ENCODE results near the gene GCLM. TPM values are rescaled to one million over a fixed set of nuclear protein-coding genes. Genes with fewer than 3 reads are reported as not detected.
"Not testable (repeated sequence)": the region's sequence is repeated elsewhere in the genome, so short reads cannot be mapped to it uniquely, and the experiment has no call there.

GCLM gene
- total and polyA plus RNA-seq, 2 donors (not counting 3 experiments of a cell fraction or from before 2014, with no cell fraction given) = 12.3 to 55.9 TPM

DNA sequence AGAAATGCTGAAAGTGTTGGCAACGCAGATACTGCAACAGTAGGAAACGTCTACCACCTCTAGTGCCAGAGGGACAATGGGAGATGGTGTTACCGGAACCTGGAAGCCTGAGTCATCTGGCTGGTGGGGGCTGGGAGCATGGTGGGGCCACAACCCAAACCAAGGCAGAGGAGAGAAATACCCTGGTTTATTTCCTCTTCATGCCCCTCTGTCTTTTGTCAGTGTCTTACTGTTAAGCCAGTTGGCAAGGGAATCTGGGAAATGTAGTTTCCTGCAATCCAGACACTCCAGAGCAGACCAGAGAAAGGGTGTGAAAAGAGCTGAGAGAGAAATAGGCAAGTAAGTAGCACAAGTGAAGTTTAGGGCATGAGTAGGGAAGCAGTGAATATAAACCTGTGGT, 45.1 kb downstream of the GCLM start:
- Histone ChIP-seq H3K4me3 (replicated peaks in 1 of 3; ENCODE audit: insufficient read depth in 1 of 3, low read depth in 1 of 3, low read length in 3 of 3) (no peak overlapping the region), H3K79me2 (ENCODE audit: control insufficient read depth, insufficient read depth, low read length) (no peaks in the 10 kb centered on the region), H3K27ac (ENCODE audit: insufficient read depth, low read depth, low read length) (no peak overlapping the region), H2AFZ (ENCODE audit: low read depth, low read length) (no peak overlapping the region), H3K36me3 (ENCODE audit: control insufficient read depth in 2 of 2, extremely low read depth in 1 of 2, insufficient read depth in 2 of 2, low read length in 2 of 2) (peaks cover 2 to 3% of the 10 kb centered on the region in 2 experiments), H4K20me1 (replicated peaks; ENCODE audit: control insufficient read depth, extremely low read depth, insufficient read depth, low read length) (no peaks in the 10 kb centered on the region), H3K9me3 (replicated peaks; ENCODE audit: control insufficient read depth, insufficient read depth, low read length) (no peaks in the 10 kb centered on the region), H3K4me2 (ENCODE audit: insufficient read depth, low read length) (peak overlapping the region; percentile 23), H3K9me1 (replicated peaks; ENCODE audit: control insufficient read depth, extremely low read depth, insufficient read depth, low read length) (no peaks in the 10 kb centered on the region), H3K27me3 (ENCODE audit: control insufficient read depth in 2 of 2, insufficient read depth in 2 of 2, low read length in 2 of 2) (peaks cover 0 to 1% of the 10 kb centered on the region in 2 experiments), H3K4me1 (ENCODE audit: control insufficient read depth, extremely low read depth, insufficient read depth, low read length) (peaks cover 6% of the 10 kb centered on the region), H3K9ac (replicated peaks; ENCODE audit: extremely low read depth, insufficient read depth, low read length) (no peak overlapping the region)
- BruUV-seq (replicated peaks) = no TSS peak
- no peak for DNase-seq (ENCODE audit: low read depth, low spot score)
- dilution Hi-C loops (cut with MboI; ENCODE audit: extremely low pct_ligation_motif_present, low sequenced_read_pairs) (no loop called here), intact Hi-C loops (cut with micrococcal nuclease) (no loop called here)
- CTCF ChIA-PET = no interaction called here
- POLR2A ChIA-PET = no interaction called here
- TF ChIP-seq, protein P1, sequence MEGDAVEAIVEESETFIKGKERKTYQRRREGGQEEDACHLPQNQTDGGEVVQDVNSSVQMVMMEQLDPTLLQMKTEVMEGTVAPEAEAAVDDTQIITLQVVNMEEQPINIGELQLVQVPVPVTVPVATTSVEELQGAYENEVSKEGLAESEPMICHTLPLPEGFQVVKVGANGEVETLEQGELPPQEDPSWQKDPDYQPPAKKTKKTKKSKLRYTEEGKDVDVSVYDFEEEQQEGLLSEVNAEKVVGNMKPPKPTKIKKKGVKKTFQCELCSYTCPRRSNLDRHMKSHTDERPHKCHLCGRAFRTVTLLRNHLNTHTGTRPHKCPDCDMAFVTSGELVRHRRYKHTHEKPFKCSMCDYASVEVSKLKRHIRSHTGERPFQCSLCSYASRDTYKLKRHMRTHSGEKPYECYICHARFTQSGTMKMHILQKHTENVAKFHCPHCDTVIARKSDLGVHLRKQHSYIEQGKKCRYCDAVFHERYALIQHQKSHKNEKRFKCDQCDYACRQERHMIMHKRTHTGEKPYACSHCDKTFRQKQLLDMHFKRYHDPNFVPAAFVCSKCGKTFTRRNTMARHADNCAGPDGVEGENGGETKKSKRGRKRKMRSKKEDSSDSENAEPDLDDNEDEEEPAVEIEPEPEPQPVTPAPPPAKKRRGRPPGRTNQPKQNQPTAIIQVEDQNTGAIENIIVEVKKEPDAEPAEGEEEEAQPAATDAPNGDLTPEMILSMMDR (IDR thresholded peaks at IDR 0.05; ENCODE audit: extremely low read depth in 1 of 2, insufficient read depth in 1 of 2, low read depth in 1 of 2, low read length in 2 of 2) = no peak
- TF ChIP-seq JUN (IDR thresholded peaks at IDR 0.05; ENCODE audit: borderline replicate concordance, insufficient read depth, insufficient read length, low read depth) (no peak), EZH2 (IDR thresholded peaks at IDR 0.05; ENCODE audit: borderline replicate concordance, low read depth, low read length, severe bottlenecking) (no peak), POLR2AphosphoS5 (IDR thresholded peaks at IDR 0.05; ENCODE audit: insufficient read depth, low read depth, low read length) (no peak), FOS (IDR thresholded peaks at IDR 0.05; ENCODE audit: borderline replicate concordance, insufficient read depth, low read length) (no peak), GATA2 (IDR thresholded peaks at IDR 0.05; ENCODE audit: insufficient read depth, insufficient read length, low read depth, low read length) (no peak), MYC (IDR thresholded peaks at IDR 0.05; ENCODE audit: low read depth, low read length) (no peak), POLR2A (IDR thresholded peaks at IDR 0.05; ENCODE audit: low read depth, low read length) (no peak)
- TF ChIP-seq, protein P2, sequence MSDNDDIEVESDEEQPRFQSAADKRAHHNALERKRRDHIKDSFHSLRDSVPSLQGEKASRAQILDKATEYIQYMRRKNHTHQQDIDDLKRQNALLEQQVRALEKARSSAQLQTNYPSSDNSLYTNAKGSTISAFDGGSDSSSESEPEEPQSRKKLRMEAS (IDR thresholded peaks at IDR 0.05; ENCODE audit: insufficient read depth, insufficient read length) = no peak
- peak; percentile 68 for FAIRE-seq

DNA sequence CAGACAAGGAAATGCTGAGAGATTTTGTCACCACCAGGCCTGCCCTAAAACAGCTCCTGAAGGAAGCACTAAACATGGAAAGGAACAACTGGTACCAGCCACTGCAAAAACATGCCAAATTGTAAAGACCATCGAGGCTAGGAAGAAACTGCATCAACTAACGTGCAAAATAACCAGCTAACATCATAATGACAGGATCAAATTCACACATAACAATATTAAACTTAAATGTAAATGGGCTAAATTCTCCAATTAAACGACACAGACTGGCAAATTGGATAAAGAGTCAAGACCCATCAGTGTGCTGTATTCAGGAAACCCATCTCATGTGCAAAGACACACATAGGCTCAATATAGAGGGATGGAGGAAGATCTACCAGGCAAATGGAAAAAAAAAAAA, 51.6 kb downstream of the GCLM start:
- dilution Hi-C loops (cut with MboI; ENCODE audit: extremely low pct_ligation_motif_present, low sequenced_read_pairs); H3K4me3 ChIP-seq (replicated peaks in 1 of 3; ENCODE audit: insufficient read depth in 1 of 3, low read depth in 1 of 3, low read length in 3 of 3); CTCF ChIA-PET; DNase-seq (ENCODE audit: low read depth, low spot score); H3K79me2 ChIP-seq (ENCODE audit: control insufficient read depth, insufficient read depth, low read length); H3K9me3 ChIP-seq (replicated peaks; ENCODE audit: control insufficient read depth, insufficient read depth, low read length); FAIRE-seq; H3K4me2 ChIP-seq (ENCODE audit: insufficient read depth, low read length); intact Hi-C loops (cut with micrococcal nuclease); H4K20me1 ChIP-seq (replicated peaks; ENCODE audit: control insufficient read depth, extremely low read depth, insufficient read depth, low read length); H3K36me3 ChIP-seq (ENCODE audit: control insufficient read depth in 2 of 2, extremely low read depth in 1 of 2, insufficient read depth in 2 of 2, low read length in 2 of 2); H3K27me3 ChIP-seq (ENCODE audit: control insufficient read depth in 2 of 2, insufficient read depth in 2 of 2, low read length in 2 of 2); H2AFZ ChIP-seq (ENCODE audit: low read depth, low read length); H3K9ac ChIP-seq (replicated peaks; ENCODE audit: extremely low read depth, insufficient read depth, low read length); POLR2A ChIA-PET; H3K27ac ChIP-seq (ENCODE audit: insufficient read depth, low read depth, low read length); H3K9me1 ChIP-seq (replicated peaks; ENCODE audit: control insufficient read depth, extremely low read depth, insufficient read depth, low read length); H3K4me1 ChIP-seq (ENCODE audit: control insufficient read depth, extremely low read depth, insufficient read depth, low read length); BruUV-seq (replicated peaks): not testable (repeated sequence)

DNA sequence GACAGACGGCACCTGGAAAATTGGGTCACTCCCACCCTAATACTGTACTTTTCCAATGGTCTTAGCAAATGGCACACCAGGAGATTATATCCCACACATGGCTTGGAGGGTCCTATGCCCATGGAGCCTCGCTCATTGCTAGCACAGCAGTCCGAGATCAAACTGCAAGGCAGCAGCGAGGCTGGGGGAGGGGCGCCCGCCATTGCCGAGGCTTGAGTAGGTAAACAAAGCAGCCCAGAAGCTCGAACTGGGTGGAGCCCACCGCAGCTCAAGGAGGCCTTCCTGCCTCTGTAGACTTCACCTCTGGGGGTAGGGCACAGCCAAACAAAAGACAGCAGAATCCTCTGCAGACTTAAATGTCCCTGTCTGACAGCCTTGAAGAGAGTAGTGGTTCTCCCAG, 53.2 kb downstream of the GCLM start:
- FAIRE-seq; H3K79me2 ChIP-seq (ENCODE audit: control insufficient read depth, insufficient read depth, low read length); DNase-seq (ENCODE audit: low read depth, low spot score); dilution Hi-C loops (cut with MboI; ENCODE audit: extremely low pct_ligation_motif_present, low sequenced_read_pairs); CTCF ChIA-PET; H2AFZ ChIP-seq (ENCODE audit: low read depth, low read length); H3K4me3 ChIP-seq (replicated peaks in 1 of 3; ENCODE audit: insufficient read depth in 1 of 3, low read depth in 1 of 3, low read length in 3 of 3); H4K20me1 ChIP-seq (replicated peaks; ENCODE audit: control insufficient read depth, extremely low read depth, insufficient read depth, low read length); H3K4me1 ChIP-seq (ENCODE audit: control insufficient read depth, extremely low read depth, insufficient read depth, low read length); H3K4me2 ChIP-seq (ENCODE audit: insufficient read depth, low read length); H3K36me3 ChIP-seq (ENCODE audit: control insufficient read depth in 2 of 2, extremely low read depth in 1 of 2, insufficient read depth in 2 of 2, low read length in 2 of 2); POLR2A ChIA-PET; H3K9me1 ChIP-seq (replicated peaks; ENCODE audit: control insufficient read depth, extremely low read depth, insufficient read depth, low read length); intact Hi-C loops (cut with micrococcal nuclease); H3K9ac ChIP-seq (replicated peaks; ENCODE audit: extremely low read depth, insufficient read depth, low read length); H3K9me3 ChIP-seq (replicated peaks; ENCODE audit: control insufficient read depth, insufficient read depth, low read length); H3K27me3 ChIP-seq (ENCODE audit: control insufficient read depth in 2 of 2, insufficient read depth in 2 of 2, low read length in 2 of 2); BruUV-seq (replicated peaks); H3K27ac ChIP-seq (ENCODE audit: insufficient read depth, low read depth, low read length): not testable (repeated sequence)
